ENCODE results near the gene SCYL3. TPM values are rescaled to one million over a fixed set of nuclear protein-coding genes. Genes with fewer than 3 reads are reported as not detected.

SCYL3 gene
- total and polyA plus RNA-seq, 11 donors: 2.1 to 8.6 (median 6.1) TPM

DNA sequence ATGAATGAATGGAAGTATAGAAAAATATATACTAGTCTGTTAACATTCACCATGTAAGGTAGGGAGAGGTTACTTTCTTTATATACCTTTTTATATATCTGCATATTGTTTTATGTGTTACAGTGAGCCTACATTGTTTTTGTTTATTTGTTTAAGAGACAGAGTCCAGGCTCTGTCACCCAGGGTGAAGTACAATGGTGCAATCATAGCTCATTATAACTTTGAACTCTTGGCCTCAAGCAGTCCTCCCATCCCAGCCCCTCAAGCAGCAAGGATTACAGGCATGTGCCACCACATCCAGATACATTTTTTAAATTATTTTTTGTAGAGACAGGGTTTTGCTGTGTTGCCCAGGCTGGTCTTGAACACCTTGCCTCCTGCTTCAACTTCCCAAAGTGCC lies 7.4 kb upstream of the SCYL3 start:
- no peak for ATAC-seq

DNA sequence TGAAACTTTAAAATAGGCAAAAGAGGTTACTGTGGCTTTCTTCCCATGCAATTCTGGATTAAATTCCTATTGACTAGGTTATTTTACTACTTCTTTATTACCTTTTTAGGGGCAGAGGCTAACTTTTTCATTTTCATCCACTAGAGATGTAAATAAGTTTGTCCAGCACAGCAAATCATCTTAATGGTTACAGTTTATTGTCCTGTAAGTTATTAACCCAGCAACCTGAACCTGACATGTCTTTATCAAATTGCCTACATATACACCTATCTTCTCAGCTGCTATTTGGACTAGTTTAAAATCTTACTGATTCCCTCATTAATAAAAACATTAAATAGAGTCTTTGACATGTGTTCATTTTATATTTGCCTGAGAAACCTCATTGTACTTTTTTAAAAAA lies 6.9 kb upstream of the SCYL3 start:
- intact Hi-C loops (cut with DNase I): no loop called here
- DNase-seq (no peak), ATAC-seq (no peak)
- Histone ChIP-seq H3K4me3 (no peak overlapping the region), H3K27ac (no peak overlapping the region), H3K4me1 (no peaks in the 10 kb centered on the region), H3K9me3 (no peaks in the 10 kb centered on the region), H3K27me3 (peaks cover 0 to 25% (median 0%) of the 10 kb centered on the region in 9 donors), H3K36me3 (no peaks in the 10 kb centered on the region)
- TF ChIP-seq, protein P1, sequence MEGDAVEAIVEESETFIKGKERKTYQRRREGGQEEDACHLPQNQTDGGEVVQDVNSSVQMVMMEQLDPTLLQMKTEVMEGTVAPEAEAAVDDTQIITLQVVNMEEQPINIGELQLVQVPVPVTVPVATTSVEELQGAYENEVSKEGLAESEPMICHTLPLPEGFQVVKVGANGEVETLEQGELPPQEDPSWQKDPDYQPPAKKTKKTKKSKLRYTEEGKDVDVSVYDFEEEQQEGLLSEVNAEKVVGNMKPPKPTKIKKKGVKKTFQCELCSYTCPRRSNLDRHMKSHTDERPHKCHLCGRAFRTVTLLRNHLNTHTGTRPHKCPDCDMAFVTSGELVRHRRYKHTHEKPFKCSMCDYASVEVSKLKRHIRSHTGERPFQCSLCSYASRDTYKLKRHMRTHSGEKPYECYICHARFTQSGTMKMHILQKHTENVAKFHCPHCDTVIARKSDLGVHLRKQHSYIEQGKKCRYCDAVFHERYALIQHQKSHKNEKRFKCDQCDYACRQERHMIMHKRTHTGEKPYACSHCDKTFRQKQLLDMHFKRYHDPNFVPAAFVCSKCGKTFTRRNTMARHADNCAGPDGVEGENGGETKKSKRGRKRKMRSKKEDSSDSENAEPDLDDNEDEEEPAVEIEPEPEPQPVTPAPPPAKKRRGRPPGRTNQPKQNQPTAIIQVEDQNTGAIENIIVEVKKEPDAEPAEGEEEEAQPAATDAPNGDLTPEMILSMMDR (IDR thresholded peaks at IDR 0.05): no peak
- no peak for TF ChIP-seq POLR2A (IDR thresholded peaks at IDR 0.05)

More for the DNA sequence above, 7.4 kb upstream of the SCYL3 start:
- no peak overlapping the region for H3K4me3 ChIP-seq
- no peaks in the 10 kb centered on the region for H3K36me3 ChIP-seq
- no peak for DNase-seq
- TF ChIP-seq, protein P1 (IDR thresholded peaks at IDR 0.05): no peak
- no peak for TF ChIP-seq POLR2A (IDR thresholded peaks at IDR 0.05)
- intact Hi-C loops (cut with DNase I): no loop called here
- H3K27ac ChIP-seq: no peak overlapping the region
- no peaks in the 10 kb centered on the region for H3K4me1 ChIP-seq
- no peaks in the 10 kb centered on the region for H3K9me3 ChIP-seq
- H3K27me3 ChIP-seq: peaks cover 0 to 25% (median 0%) of the 10 kb centered on the region in 9 donors

DNA sequence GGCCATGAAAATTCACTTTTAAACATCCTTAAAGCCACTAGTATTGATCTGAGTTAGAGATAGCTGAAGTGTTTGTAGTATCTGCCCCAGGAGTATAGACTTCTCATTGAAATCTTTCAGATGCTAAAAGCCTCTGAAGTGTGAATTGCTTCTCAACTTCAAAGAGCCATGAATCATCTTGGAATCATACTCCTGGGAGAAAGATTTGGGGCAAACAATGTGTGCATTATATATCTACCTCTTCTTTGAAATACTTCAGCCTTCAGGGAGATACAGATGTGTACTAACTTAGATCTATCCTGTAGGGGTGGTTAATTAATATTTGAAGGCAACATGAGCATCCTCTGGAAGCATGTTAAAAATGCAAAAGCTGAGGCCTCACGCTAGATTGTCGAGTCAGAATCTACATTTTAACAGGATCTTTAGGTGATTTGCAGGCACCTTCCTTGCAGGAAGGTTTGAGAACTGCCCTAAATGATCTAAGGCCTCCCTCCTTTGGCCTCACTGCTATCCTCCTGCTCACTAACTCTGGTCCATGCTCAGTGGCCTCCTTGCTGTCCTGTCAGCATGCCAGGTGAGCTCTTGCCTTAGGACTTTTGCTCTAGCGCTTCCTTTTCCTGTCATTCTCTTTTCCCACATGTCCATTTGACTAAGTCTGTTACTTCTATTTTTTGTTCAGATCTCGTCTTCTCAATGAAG lies 6.0 kb upstream of the SCYL3 start:
- ATAC-seq: no peak
- H3K9me3 ChIP-seq: no peaks in the 10 kb centered on the region
- WGBS, 4 donors: 55 to 68% (median 59%) methylated on average over 4 of the region's 4 CpGs
- peaks cover 0 to 25% (median 0%) of the 10 kb centered on the region in 9 donors for H3K27me3 ChIP-seq
- no peak for TF ChIP-seq POLR2A (IDR thresholded peaks at IDR 0.05)
- TF ChIP-seq, protein P1 (IDR thresholded peaks at IDR 0.05): no peak
- peaks cover 0 to 3% (median 0%) of the 10 kb centered on the region in 12 donors for H3K4me1 ChIP-seq
- H3K27ac ChIP-seq: no peak overlapping the region
- no peak for DNase-seq
- intact Hi-C loops (cut with DNase I): loop anchor here in 2 of 10 donors (10.0 kb wide), 1 partner anchor 175 kb away; the partner anchor contains the start of gene KIFAP3 (in 2 of the 2)
- no peak overlapping the region for H3K4me3 ChIP-seq
- H3K36me3 ChIP-seq: no peaks in the 10 kb centered on the region

DNA sequence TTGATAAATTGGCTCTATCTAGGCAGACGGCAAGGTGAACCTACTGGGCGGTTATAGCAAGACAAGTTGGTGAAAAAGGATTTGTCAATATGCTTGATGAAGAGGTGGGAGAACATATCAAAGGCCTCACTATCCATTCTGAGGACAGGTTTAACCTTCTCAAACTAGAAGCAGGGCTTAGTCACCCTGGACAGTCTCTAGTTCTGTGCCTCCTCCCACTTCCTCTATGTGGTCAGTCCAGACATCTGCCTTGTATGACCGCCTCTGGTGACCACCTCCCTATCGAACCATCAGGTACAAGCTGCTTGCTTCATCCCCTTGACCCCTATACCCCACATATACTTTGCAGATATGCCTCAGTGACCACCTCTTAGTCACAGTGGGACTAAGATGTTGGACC lies 2.3 kb upstream of the SCYL3 start:
- intact Hi-C loops (cut with DNase I): loop anchor here in 2 of 10 donors (10.0 kb wide), 1 partner anchor 179 kb away; the partner anchor contains the start of gene KIFAP3 (in 2 of the 2)
- Histone ChIP-seq H3K9me3 (no peaks in the 10 kb centered on the region), H3K27ac (no peak overlapping the region), H3K4me3 (no peak overlapping the region), H3K4me1 (peaks cover 0 to 24% (median 16%) of the 10 kb centered on the region in 12 donors), H3K36me3 (no peaks in the 10 kb centered on the region), H3K27me3 (peaks cover 0 to 14% (median 0%) of the 10 kb centered on the region in 9 donors)
- 84 to 87% (median 86%) methylated on average over 4 of the region's 4 CpGs for WGBS, 4 donors
- TF ChIP-seq POLR2A (IDR thresholded peaks at IDR 0.05): no peak
- TF ChIP-seq, protein P1 (IDR thresholded peaks at IDR 0.05): no peak
- ATAC-seq (no peak), DNase-seq (no peak)
